Tibial artery (tissue), 4 donors: ENCODE results near the gene AKAP7.

Source experiments
- DNase-seq, 2 donors: peaks; one replicate each; pipeline ENCODE4 v3.0.0-alpha.2; 2019
- H3K27ac ChIP-seq, 2 donors: fragments of 200-600 bp; sonication (generic) in 1 of 2; 1 replicate in 1 of 2; 2 replicates in 1 of 2; pipeline ENCODE4 v1.5.1; 2018 to 2019; ENCODE audit warnings: mild to moderate bottlenecking in 1 of 2
- H3K27me3 ChIP-seq, 2 donors: fragments of 200-600 bp; sonication (generic) in 1 of 2; one replicate each; pipeline versions ENCODE4 v1.5.1 to v1.6.0; 2016 to 2019
- H3K36me3 ChIP-seq, 3 donors: fragments of 200-600 bp; sonication (generic) in 2 of 3; one replicate each; pipeline ENCODE4 v1.5.1; 2016 to 2019; ENCODE audit warnings: mild to moderate bottlenecking in 2 of 3
- H3K4me1 ChIP-seq, 4 donors: fragments of 200-600 bp; sonication (generic) in 2 of 4; 1 replicate in 3 of 4; 2 replicates in 1 of 4; pipeline ENCODE4 v1.5.1; 2016 to 2019
- H3K4me3 ChIP-seq, 2 donors: fragments of 200-600 bp; sonication (generic) in 1 of 2; 1 replicate in 1 of 2; 2 replicates in 1 of 2; pipeline ENCODE4 v1.5.1; 2018 to 2019; ENCODE audit warnings: mild to moderate bottlenecking in 2 of 2
- H3K9me3 ChIP-seq, 3 donors: fragments of 200-600 bp; sonication (generic) in 1 of 3; one replicate each; pipeline ENCODE4 v1.5.1; 2016 to 2019
- intact Hi-C: fragments of 100-400 bp; cut with DNase I; formaldehyde crosslinking; loops from one replicate; pipeline ENCODE4 v1.15.0; 2023; ENCODE audit warnings: low total_unique reads
- TF ChIP-seq, protein P1 (sequence below), 2 experiments: fragments of 200-600 bp in 1 of 2; fragments of 450-650 bp in 1 of 2; IDR thresholded peaks; one replicate each; pipeline ENCODE4 v1.5.1; 2017 to 2019; ENCODE audit warnings: antibody characterized with exemption in 2 of 2, mild to moderate bottlenecking in 1 of 2, moderate library complexity in 1 of 2

AKAP7 gene

GRCh38 chr6:131124336-131125071 is 10.8 kb upstream of the AKAP7 start:
- no peak overlapping the region for H3K27ac ChIP-seq
- no peak for DNase-seq
- H3K36me3 ChIP-seq = no peaks in the 10 kb centered on the region
- H3K4me1 ChIP-seq = no peaks in the 10 kb centered on the region
- intact Hi-C loops = no loop called here
- no peaks in the 10 kb centered on the region for H3K9me3 ChIP-seq
- H3K27me3 ChIP-seq = no peaks in the 10 kb centered on the region
- TF ChIP-seq, protein P1, sequence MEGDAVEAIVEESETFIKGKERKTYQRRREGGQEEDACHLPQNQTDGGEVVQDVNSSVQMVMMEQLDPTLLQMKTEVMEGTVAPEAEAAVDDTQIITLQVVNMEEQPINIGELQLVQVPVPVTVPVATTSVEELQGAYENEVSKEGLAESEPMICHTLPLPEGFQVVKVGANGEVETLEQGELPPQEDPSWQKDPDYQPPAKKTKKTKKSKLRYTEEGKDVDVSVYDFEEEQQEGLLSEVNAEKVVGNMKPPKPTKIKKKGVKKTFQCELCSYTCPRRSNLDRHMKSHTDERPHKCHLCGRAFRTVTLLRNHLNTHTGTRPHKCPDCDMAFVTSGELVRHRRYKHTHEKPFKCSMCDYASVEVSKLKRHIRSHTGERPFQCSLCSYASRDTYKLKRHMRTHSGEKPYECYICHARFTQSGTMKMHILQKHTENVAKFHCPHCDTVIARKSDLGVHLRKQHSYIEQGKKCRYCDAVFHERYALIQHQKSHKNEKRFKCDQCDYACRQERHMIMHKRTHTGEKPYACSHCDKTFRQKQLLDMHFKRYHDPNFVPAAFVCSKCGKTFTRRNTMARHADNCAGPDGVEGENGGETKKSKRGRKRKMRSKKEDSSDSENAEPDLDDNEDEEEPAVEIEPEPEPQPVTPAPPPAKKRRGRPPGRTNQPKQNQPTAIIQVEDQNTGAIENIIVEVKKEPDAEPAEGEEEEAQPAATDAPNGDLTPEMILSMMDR (IDR thresholded peaks at IDR 0.05) = no peak
- no peak overlapping the region for H3K4me3 ChIP-seq

DNA sequence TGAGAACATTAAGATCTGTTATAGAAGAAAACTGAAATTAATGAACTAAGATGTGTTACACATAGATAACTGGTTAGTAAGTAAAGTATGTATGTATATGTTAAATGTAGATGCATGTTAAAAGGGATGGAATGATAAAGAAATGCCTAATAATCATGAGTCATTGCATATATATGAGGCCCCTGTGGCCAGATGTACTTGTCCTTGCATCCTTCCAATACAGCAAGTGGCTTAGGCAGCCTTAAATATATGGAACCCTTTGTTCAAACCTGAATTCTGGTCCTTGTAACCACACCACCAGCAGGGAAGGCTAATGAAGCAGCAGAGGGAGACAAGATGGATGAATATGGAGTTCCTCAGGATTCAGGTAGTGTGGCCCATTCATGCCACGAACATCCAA is 9.8 kb upstream of the AKAP7 start:
- DNase-seq = no peak
- TF ChIP-seq, protein P1 (IDR thresholded peaks at IDR 0.05) = no peak
- intact Hi-C loops = no loop called here
- H3K4me3 ChIP-seq = no peak overlapping the region
- no peaks in the 10 kb centered on the region for H3K4me1 ChIP-seq
- H3K27ac ChIP-seq = no peak overlapping the region
- H3K36me3 ChIP-seq = no peaks in the 10 kb centered on the region
- no peaks in the 10 kb centered on the region for H3K9me3 ChIP-seq
- H3K27me3 ChIP-seq = no peaks in the 10 kb centered on the region

DNA sequence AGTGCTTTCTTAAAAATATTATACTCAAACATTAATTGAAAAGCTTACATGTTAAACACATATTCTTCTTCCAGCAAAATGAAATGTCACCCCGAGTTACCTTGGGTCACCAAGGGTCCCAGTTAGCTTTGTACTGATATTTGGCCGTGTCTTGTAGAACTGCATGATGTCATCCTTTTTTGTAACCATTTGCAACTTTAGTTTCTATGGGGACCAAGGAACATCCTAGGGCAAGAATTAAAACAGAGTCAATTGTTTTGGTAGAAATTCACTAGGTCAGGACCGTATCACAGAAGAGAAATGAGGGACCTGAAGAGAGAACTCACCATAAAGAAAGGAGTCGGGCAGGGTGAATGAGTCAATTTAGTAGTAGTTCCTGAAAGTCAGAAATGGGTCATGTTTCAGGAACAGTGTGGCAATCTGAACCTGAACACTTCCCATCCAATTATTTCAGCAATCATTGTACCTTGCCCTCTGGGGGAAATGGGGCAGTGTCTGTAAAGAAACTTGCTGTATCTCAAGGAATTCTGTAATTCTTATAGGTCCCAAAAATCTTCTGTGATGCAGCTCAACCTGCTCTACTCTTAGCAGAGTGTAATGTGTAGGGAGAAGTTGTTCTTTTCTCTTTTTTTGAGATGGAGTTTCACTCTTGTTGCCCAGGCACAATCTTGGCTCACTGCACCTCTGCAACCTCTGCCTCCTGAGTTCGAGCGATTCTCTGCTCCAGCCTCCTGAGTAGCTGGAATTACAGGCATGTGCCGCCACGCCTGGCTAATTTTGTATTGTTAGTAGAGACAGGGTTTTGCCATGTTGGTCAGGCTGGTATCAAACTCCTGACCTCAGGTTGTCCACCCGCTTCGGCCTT is 5.3 kb upstream of the AKAP7 start:
- intact Hi-C loops = no loop called here
- no peak overlapping the region for H3K4me3 ChIP-seq

GRCh38 chr6:131130554-131130940 is 4.7 kb upstream of the AKAP7 start:
- Histone ChIP-seq H3K9me3 (no peaks in the 10 kb centered on the region), H3K27ac (no peak overlapping the region), H3K36me3 (no peaks in the 10 kb centered on the region), H3K4me3 (no peak overlapping the region), H3K4me1 (peaks cover 0 to 6% (median 0%) of the 10 kb centered on the region in 4 donors), H3K27me3 (no peaks in the 10 kb centered on the region)
- no peak for DNase-seq
- intact Hi-C loops = no loop called here
- TF ChIP-seq, protein P1 (IDR thresholded peaks at IDR 0.05) = no peak

More for the DNA sequence above, 5.3 kb upstream of the AKAP7 start:
- TF ChIP-seq, protein P1 (IDR thresholded peaks at IDR 0.05) = no peak
- peaks cover 0 to 6% (median 0%) of the 10 kb centered on the region in 4 donors for H3K4me1 ChIP-seq
- no peak for DNase-seq
- H3K27ac ChIP-seq = no peak overlapping the region
- H3K36me3 ChIP-seq = no peaks in the 10 kb centered on the region
- H3K27me3 ChIP-seq = no peaks in the 10 kb centered on the region
- no peaks in the 10 kb centered on the region for H3K9me3 ChIP-seq

DNA sequence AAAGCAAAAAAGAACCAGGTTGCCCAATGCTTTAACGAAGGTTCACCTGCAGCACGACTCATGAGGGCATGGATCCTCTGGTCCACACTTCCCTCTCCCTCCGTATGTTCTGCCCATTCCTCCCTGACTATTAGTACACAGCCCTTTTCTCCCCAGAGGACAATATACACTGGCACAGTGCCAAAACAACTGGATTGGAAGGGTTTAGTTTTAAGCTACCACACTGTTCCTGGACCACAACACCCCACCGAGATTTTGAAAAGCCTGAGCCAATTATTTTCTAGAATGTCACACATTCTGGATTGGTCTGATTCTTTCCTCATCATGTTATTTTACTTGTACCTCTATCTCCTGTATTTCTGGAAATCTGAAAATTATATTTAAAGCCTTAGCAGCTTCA is 2.9 kb upstream of the AKAP7 start:
- H3K9me3 ChIP-seq = no peaks in the 10 kb centered on the region
- TF ChIP-seq, protein P1 (IDR thresholded peaks at IDR 0.05) = no peak
- peaks cover 0 to 6% (median 3%) of the 10 kb centered on the region in 4 donors for H3K4me1 ChIP-seq
- no peaks in the 10 kb centered on the region for H3K27me3 ChIP-seq
- no peak overlapping the region for H3K4me3 ChIP-seq
- intact Hi-C loops = no loop called here
- H3K27ac ChIP-seq = no peak overlapping the region
- H3K36me3 ChIP-seq = no peaks in the 10 kb centered on the region
- DNase-seq = no peak
